ENCODE data around the gene APOL3.

DNA sequence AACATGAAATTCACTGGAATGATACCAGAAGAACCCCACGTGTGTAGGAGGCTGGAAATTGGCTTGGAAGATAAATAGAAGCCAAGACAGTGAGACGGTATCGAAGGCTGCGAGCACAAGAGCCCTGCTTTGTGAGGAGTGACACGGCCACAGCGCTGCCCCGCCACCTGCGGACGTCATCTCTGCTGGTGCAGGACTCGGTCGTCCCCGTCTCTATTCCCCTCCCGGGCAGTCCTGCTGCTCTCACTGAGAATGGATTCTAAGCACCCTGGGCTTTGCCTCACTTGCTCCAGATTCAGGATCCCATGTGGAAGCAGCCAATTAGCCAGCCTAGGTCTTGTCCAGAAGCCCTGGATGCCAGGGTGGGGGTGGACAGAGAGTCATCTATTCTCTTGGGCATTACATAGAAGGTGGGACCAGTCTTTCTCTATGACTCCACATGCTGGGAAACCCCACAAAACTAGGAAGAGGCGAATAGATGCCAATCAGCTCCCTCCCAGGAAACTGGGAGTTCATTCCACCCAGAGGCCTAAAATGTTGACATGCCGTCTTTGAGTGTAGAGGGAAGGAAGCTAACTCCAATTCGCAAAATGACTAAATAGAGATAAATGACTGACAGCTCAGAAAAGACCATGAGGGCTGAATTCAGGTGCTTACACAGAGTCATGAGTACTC lies 25.1 kb downstream of the APOL3 start:
- TF ChIP-seq GATA2 (IDR thresholded peaks at IDR 0.05; ENCODE audit: low read depth, low read length): no peak
- TF ChIP-seq GATA3 (IDR thresholded peaks at IDR 0.05; ENCODE audit: low read depth, low read length): no peak

Measured in SH-SY5Y (cell line).